HEK293 (cell line): ENCODE measurements around the gene GDF7.

ENCODE experiments used
- CTCF ChIA-PET: fragments of 350-600 bp; formaldehyde crosslinking; extraction: SDS; loops from one replicate; lab custom pipeline; 2021; ENCODE audit warnings: antibody characterized with exemption; lab: Yijun Ruan, JAX
- POLR2A ChIA-PET: fragments of 300-600 bp; formaldehyde crosslinking; extraction: SDS; loops from one replicate; lab custom pipeline; 2020; ENCODE audit warnings: antibody characterized with exemption, inconsistent platforms; lab: Yijun Ruan, JAX
- H3K27ac ChIP-seq: fragments of 200-500 bp; sonication (Bioruptor generic); 2 replicates; pipeline ENCODE4 v1.5.1; 2014; ENCODE audit warnings: low read depth, low read length, control low read depth, inconsistent platforms; ENCODE audit errors: extremely low read depth
- H3K36me3 ChIP-seq, 2 experiments: fragments of 200-500 bp in 1 of 2; sonication (Bioruptor generic) in 1 of 2; 1 replicate in 1 of 2; 2 replicates in 1 of 2; pipeline ENCODE4 v1.5.1; 2014 to 2017; ENCODE audit warnings: inconsistent platforms in 2 of 2, low read length in 2 of 2; ENCODE audit not compliant: control insufficient read depth in 2 of 2, insufficient read depth in 1 of 2
- H3K4me1 ChIP-seq: fragments of 200-500 bp; sonication (Bioruptor generic); 2 replicates; pipeline ENCODE4 v1.5.1; 2014; ENCODE audit warnings: mild to moderate bottlenecking, low read length, inconsistent platforms; ENCODE audit not compliant: control insufficient read depth, insufficient read depth
- H3K4me3 ChIP-seq: 2 replicates; pipeline ENCODE4 v1.5.1; 2011; ENCODE audit warnings: low read depth, mild to moderate bottlenecking, control low read depth, low read length, moderate library complexity
- H3K9me3 ChIP-seq: fragments of 200-500 bp; sonication (Bioruptor generic); 2 replicates; pipeline ENCODE4 v1.5.1; 2014; ENCODE audit warnings: low read depth, low read length, inconsistent platforms; ENCODE audit not compliant: control insufficient read depth, insufficient read depth
- BCL11A ChIP-seq: fragments of 450-650 bp; formaldehyde crosslinking; IDR thresholded peaks from 2 replicates; pipeline ENCODE4 v1.5.1; 2016; ENCODE audit warnings: low read depth, missing biosample characterization, missing genetic modification characterization
- MZF1 ChIP-seq: fragments of 450-650 bp; formaldehyde crosslinking; IDR thresholded peaks from 2 replicates; pipeline ENCODE4 v1.5.1; 2017; ENCODE audit warnings: missing biosample characterization, missing genetic modification characterization, borderline replicate concordance
- PRDM1 ChIP-seq: fragments of 450-650 bp; formaldehyde crosslinking; IDR thresholded peaks from 2 replicates; pipeline ENCODE4; 2016; ENCODE audit warnings: missing biosample characterization, missing genetic modification characterization
- PRDM4 ChIP-seq: fragments of 450-650 bp; formaldehyde crosslinking; IDR thresholded peaks from 2 replicates; pipeline ENCODE4 v1.5.1; 2017; ENCODE audit warnings: missing biosample characterization, missing genetic modification characterization
- SETDB1 ChIP-seq: IDR thresholded peaks from one replicate; pipeline ENCODE4 v1.6.1; 2017; ENCODE audit warnings: mild to moderate bottlenecking, low read length, moderate library complexity, mixed read lengths; ENCODE audit not compliant: insufficient read length
- ZBTB8A ChIP-seq: fragments of 450-650 bp; formaldehyde crosslinking; IDR thresholded peaks from 2 replicates; pipeline ENCODE4 v1.5.1; 2016; ENCODE audit warnings: missing biosample characterization, missing genetic modification characterization
- ZEB2 ChIP-seq: fragments of 450-650 bp; formaldehyde crosslinking; IDR thresholded peaks from 2 replicates; pipeline ENCODE4 v1.5.1; 2016; ENCODE audit warnings: missing biosample characterization, missing genetic modification characterization
- ZNF121 ChIP-seq: fragments of 450-650 bp; formaldehyde crosslinking; IDR thresholded peaks from 2 replicates; pipeline ENCODE4 v1.5.1; 2016; ENCODE audit warnings: missing biosample characterization, missing genetic modification characterization
- ZNF146 ChIP-seq: fragments of 450-650 bp; formaldehyde crosslinking; IDR thresholded peaks from 2 replicates; pipeline ENCODE4 v1.5.1; 2016; ENCODE audit warnings: missing biosample characterization, missing genetic modification characterization
- ZNF184 ChIP-seq: fragments of 450-650 bp; IDR thresholded peaks from 2 replicates; pipeline ENCODE4 v1.5.1; 2018; ENCODE audit warnings: missing biosample characterization, mild to moderate bottlenecking, missing genetic modification characterization
- ZNF2 ChIP-seq: fragments of 450-650 bp; formaldehyde crosslinking; IDR thresholded peaks from 2 replicates; pipeline ENCODE4 v1.5.1; 2016; ENCODE audit warnings: missing biosample characterization, missing genetic modification characterization
- ZNF266 ChIP-seq: fragments of 450-650 bp; formaldehyde crosslinking; IDR thresholded peaks from 2 replicates; pipeline ENCODE4 v1.5.1; 2016; ENCODE audit warnings: missing biosample characterization, missing genetic modification characterization, low read depth
- ZNF530 ChIP-seq: fragments of 450-650 bp; formaldehyde crosslinking; IDR thresholded peaks from 2 replicates; pipeline ENCODE4 v1.5.1; 2016; ENCODE audit warnings: low read depth, missing biosample characterization, missing genetic modification characterization
- ZNF558 ChIP-seq: fragments of 450-650 bp; formaldehyde crosslinking; IDR thresholded peaks from 2 replicates; pipeline ENCODE4 v1.5.1; 2016; ENCODE audit warnings: missing biosample characterization, missing genetic modification characterization
- ZNF596 ChIP-seq: fragments of 450-650 bp; IDR thresholded peaks from 2 replicates; pipeline ENCODE4 v1.5.0; 2018; ENCODE audit warnings: missing biosample characterization, mild to moderate bottlenecking, missing genetic modification characterization, moderate library complexity
- ZNF626 ChIP-seq: fragments of 450-650 bp; sonication (Bioruptor Pico); formaldehyde crosslinking; IDR thresholded peaks from 2 replicates; pipeline ENCODE4 v1.5.1; 2018; ENCODE audit warnings: missing biosample characterization, missing genetic modification characterization, inconsistent platforms
- ZNF843 ChIP-seq: fragments of 450-650 bp; formaldehyde crosslinking; IDR thresholded peaks from 2 replicates; pipeline ENCODE4 v1.5.1; 2016; ENCODE audit warnings: missing biosample characterization, missing genetic modification characterization
- ZSCAN5A ChIP-seq: fragments of 450-650 bp; formaldehyde crosslinking; IDR thresholded peaks from 2 replicates; pipeline ENCODE4 v1.5.1; 2016; ENCODE audit warnings: missing biosample characterization, missing genetic modification characterization
- TF ChIP-seq, protein P1 (sequence below): fragments of 450-650 bp; formaldehyde crosslinking; IDR thresholded peaks from 2 replicates; pipeline ENCODE4 v1.5.1; 2016; ENCODE audit warnings: missing biosample characterization, missing genetic modification characterization
- TF ChIP-seq, protein P2 (sequence below): fragments of 450-650 bp; formaldehyde crosslinking; IDR thresholded peaks from 2 replicates; pipeline ENCODE4 v1.5.1; 2016; ENCODE audit warnings: missing biosample characterization, missing genetic modification characterization

GDF7 gene

DNA sequence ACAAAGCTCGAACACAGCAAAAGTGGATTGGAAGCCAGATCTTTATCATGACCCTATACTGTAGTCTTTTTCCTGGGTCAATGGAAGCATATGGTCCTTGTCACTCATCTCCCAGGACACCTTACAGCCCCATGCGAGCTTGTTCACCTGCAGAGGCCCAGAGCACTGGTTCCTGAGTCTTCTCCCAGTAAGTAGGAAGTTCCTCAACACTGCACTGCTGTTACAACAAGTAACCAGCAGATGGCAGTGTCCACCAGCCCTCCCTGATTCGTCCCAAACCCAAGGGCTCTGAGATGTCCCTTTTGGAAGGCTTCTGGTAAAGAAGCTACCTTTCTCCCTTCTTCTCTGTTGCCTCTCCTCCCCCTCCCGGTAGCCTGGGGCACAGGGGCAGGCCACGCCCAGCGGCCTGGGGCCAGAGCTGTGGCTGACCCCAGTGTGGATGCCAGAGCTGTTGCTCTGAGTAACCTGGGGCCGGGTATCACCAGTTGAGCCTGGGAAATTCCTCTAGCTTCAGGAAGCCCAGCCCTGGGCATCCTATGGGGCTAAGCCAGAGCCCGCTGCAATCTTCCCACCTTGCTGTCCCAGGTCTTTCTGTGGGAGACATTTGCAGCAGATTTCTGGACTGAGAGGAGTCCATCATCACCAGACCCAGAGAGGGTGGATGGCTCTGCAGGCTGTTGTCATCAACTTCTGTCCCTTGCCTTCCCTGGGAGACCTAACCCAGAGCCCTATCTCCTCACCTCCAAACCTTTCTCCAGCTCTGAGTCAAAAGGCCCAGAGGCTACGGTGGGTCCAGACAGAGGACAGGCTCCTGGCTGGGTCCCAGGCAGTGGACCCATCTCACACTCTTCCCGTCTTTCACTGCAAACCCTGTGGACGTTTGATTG, 5.3 kb upstream of the GDF7 start (continued):
- TF ChIP-seq, protein P1, sequence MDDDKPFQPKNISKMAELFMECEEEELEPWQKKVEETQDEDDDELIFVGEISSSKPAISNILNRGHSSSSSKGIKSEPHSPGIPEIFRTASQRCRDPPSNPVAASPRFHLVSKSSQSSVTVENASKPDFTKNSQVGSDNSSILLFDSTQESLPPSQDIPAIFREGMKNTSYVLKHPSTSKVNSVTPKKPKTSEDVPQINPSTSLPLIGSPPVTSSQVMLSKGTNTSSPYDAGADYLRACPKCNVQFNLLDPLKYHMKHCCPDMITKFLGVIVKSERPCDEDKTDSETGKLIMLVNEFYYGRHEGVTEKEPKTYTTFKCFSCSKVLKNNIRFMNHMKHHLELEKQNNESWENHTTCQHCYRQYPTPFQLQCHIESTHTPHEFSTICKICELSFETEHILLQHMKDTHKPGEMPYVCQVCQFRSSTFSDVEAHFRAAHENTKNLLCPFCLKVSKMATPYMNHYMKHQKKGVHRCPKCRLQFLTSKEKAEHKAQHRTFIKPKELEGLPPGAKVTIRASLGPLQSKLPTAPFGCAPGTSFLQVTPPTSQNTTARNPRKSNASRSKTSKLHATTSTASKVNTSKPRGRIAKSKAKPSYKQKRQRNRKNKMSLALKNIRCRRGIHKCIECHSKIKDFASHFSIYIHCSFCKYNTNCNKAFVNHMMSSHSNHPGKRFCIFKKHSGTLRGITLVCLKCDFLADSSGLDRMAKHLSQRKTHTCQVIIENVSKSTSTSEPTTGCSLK = no peak
- TF ChIP-seq ZBTB8A (tag by site-specific recombination) (no peak), BCL11A (tag by site-specific recombination) (no peak)

- H3K4me1 ChIP-seq = no peaks in the 10 kb centered on the region
- H3K4me3 ChIP-seq = no peak overlapping the region
- no peaks in the 10 kb centered on the region for H3K9me3 ChIP-seq
- ChIA-PET CTCF (interaction anchor here (0.6 to 6.5 kb wide), 22 partner anchors 11 to 538 kb away, joined by 3 to 147 read pairs (median 6); partner anchors contain the start of gene HS1BP3), POLR2A (interaction anchor here (1.2 to 1.5 kb wide), 2 partner anchors 11 to 215 kb away, joined by 5 read pairs; partner anchors contain the start of genes HS1BP3 and RHOB)
- H3K27ac ChIP-seq = no peak overlapping the region
- no peaks in the 10 kb centered on the region for H3K36me3 ChIP-seq
- TF ChIP-seq ZSCAN5A (tag by site-specific recombination) (no peak), ZNF121 (tag by site-specific recombination) (no peak), ZEB2 (no peak), ZNF266 (tag by site-specific recombination) (no peak), ZNF558 (tag by site-specific recombination) (no peak), MZF1 (no peak), ZNF626 (tag by site-specific recombination) (no peak), ZNF184 (no peak), ZNF2 (tag by site-specific recombination) (no peak), PRDM4 (tag by site-specific recombination) (no peak), PRDM1 (tag by site-specific recombination) (no peak), ZNF146 (no peak), SETDB1 (no peak), ZNF530 (no peak), ZNF596 (tag by site-specific recombination) (no peak), ZNF843 (tag by site-specific recombination) (no peak)
- TF ChIP-seq, protein P2, sequence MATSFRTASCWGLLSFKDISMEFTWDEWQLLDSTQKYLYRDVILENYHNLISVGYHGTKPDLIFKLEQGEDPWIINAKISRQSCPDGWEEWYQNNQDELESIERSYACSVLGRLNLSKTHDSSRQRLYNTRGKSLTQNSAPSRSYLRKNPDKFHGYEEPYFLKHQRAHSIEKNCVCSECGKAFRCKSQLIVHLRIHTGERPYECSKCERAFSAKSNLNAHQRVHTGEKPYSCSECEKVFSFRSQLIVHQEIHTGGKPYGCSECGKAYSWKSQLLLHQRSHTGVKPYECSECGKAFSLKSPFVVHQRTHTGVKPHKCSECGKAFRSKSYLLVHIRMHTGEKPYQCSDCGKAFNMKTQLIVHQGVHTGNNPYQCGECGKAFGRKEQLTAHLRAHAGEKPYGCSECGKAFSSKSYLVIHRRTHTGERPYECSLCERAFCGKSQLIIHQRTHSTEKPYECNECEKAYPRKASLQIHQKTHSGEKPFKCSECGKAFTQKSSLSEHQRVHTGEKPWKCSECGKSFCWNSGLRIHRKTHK (tag by site-specific recombination) = no peak
Measured at GRCh38 chr2:20662308-20662937, 4.5 kb upstream of the GDF7 start.
